ENCODE measurements around the gene LY9.

GRCh38 chr1:160818207-160818937, 22.4 kb downstream of the LY9 start:
- TF ChIP-seq CTCF (IDR thresholded peaks at IDR 0.05) = no peak
- TF ChIP-seq POLR2A (IDR thresholded peaks at IDR 0.05) = no peak

All from thyroid gland (tissue), 4 donors.